ENCODE data around the gene CLDN15.
"Not testable (repeated sequence)": the region's sequence is repeated elsewhere in the genome, so short reads cannot be mapped to it uniquely, and the experiment has no call there.

CLDN15 gene

DNA sequence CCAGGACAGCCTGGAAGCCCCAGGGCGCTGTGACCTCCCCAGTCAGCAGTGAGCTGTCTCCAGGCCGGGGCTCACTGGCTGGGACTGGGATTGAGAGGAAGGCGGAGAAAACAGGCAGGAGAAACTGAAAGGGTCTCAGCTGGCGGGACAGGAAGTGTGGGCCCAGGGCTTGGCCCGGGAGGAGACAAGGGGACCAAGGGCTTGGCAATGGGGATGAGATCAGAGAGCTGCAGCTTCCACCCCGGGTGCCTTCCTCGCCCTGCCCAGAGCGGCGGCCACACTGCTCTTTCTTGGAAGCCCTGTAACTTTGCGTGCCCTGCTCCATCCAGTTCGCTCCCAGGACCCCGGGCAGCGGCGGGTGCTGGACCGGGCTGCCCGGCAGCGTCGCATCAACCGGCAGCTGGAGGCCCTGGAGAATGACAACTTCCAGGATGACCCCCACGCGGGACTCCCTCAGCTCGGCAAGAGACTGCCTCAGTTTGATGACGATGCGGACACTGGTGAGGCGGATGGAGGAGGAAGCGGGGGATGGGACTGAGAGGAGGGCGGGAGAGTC is 15.2 kb downstream of the CLDN15 start:
- no peak for DNase-seq (ENCODE audit: low spot score)

DNA sequence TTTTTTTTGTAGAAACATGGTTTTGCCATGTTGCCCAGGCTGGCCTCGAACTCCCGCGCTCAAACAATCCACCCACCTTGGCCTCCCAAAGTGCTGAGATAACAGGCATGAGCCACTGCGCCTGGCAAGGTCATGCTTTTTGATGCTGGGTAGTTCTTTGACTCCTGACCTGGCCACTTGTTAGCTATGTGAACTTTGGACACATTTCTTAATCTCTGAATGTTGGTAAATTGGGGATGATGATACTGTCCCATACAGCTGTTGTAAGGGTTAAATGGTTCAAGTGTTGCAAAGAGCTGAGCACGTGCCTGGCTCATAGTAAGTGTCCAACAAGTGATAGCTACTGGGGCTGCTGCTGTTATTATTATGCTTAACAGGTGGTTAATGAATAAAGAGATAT is 17.3 kb downstream of the CLDN15 start:
- DNase-seq (ENCODE audit: low spot score): no peak

DNA sequence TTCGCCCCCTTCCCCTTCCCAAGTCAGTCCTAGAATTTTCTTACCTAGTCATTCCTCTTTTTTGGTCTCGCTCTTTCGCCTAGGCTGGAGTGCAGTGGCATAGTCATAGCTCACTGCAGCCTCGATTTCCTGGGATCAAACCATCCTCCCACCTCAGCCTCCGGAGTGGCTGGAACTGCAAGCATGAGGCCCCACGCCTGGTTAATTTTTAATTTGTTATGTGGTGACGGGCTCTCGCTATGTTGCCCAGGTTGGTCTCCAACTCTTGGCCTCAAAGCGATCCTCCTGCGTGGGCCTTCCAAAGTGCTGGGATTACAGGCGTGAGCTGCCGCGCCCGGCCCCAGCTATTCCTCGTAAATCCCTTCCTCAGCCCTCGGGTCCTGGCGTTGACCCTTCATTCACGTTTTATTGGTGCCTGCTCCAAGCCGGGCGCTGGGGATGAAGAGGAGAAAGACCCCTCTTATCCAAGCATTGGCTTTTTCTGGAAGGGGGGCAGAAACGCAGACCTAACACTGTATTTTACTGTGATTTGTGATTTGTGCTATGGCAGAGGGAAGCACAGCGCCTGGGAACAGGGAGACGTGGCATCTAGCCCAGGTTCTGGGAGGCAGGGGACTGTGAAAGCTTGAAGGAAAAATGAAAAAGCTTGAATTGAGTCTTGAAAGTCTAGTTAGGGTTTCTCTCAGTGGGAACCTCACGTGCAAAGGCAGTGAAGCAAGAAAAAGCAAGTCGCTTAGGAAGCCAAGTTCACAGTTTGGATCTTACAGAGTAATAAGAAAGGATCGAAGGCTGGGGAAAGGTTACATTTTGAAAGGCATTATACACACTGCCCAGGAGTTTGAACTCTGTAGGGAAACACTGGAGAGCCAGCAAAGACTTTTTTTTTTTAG is 19.1 kb downstream of the CLDN15 start:
- DNase-seq (ENCODE audit: low spot score): no peak

DNA sequence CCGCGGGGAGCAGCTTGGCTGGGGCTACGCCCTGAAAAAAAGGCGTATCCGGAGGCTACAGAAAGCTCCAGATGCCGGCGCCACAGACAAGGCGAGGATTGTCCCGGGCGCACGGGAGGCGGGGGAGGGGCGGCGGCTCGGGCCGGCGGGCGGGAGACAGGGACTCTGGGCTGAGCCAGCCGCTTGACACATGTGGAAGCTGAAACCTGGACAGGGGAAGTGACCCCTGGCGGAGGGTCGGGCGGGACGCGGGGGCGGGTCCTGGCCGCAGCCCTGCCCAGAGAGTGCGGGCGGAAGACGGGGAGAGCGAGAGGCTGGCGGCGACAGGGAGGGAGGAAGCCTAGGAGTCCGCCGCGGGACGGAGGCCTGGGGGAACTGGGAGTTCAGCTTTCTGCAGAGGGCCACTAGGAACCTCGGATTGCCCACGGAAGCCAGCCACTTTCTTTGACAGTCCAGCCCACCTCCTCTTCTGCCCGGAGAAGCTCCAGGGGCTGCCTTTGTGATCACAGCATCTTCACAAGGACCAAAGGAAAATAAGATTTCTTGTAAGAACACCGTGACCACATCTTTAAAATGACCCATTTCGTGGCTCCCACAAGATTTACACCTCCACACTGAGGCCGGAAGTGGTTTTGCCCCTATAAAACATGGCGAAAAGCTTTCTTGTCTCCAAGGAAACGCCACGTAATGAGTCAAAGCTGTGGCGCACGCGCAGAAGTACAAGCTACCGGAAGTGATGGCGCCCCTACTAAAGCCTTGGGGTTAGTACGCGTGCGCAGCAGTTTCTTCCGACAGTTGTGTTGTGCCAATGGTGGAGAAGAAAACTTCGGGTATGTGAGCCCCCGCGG is 20.0 kb downstream of the CLDN15 start, which contains the start of the genes PLOD3 and ZNHIT1:
Gene PLOD3 (minus strand): TSS at position 194 of the 848 bp plus-strand sequence. CDS start 307 bp downstream, outside the sequence.
Gene ZNHIT1 (plus strand): TSS at position 778 of the 848 bp plus-strand sequence. CDS start 31 bp downstream, at position 809.
- DNase-seq (ENCODE audit: low spot score): peak; percentile 100

DNA sequence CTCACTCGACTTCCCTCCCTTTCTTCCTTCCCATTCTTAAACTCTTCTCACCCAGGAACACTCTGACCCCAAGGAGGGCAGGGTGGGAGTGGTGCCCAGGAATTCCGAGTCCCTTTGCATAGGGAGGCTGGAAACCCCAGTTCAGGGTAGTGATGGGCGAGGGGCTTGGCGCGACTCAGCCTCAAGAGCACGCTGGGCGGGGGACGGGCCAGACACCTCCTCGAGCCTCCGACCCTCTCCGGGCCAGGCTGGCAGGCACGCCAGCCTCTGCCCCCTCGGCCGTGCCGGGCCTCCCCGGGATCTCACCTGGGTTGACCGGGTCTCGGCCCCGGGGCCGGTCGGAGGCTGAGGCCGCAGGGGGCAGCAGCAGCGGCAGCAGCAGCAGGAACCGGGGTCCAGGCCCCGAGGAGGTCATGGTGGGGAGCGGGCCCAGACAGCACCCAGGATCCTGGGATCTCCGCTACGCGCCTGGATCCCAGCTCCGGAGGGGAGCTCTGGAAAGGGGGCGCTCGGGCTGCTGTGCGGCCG is 20.7 kb downstream of the CLDN15 start:
- no peak for DNase-seq (ENCODE audit: low spot score)

DNA sequence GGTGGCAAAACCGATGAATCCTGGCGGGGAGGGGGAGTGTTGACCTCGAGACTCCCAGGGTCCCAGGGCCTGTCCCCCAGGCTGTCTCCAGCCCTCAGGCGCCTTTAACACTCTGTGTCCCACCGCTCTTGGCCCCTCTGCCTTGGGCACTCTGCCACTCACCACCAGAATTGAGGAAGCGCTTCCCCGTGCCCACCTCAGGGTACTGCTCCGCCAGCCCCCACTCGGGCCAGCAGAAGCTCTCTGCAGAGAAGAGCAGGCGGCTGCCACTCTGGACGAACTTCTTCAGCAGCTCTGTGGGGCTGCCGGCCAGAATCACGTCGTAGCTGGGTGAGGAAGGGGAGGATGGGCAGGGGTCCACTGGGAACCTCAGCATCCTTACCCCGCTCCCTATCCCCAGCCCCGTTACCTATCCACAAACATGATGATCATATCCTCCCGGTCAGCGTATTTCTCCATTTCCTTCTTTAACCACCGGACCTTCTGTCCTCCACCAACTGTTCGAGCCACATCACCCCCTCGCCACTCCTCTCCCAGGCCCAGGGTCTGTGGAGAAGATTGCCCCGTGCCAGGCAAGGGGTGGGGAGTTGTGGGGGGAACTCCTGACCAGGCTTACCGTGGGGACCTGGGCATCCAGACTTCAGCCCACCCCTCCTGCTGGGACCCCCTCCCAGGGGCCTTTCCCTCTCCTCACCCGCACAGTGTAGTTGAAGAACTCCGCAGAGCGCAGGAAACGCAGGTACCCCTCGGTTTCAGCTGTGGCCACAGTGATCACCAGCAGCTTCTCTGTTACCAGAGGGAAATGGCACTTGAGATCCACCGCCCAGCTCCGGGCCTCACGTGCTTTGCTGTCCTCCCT is 21.4 kb downstream of the CLDN15 start:
- DNase-seq (ENCODE audit: low spot score): peak; percentile 56

DNA sequence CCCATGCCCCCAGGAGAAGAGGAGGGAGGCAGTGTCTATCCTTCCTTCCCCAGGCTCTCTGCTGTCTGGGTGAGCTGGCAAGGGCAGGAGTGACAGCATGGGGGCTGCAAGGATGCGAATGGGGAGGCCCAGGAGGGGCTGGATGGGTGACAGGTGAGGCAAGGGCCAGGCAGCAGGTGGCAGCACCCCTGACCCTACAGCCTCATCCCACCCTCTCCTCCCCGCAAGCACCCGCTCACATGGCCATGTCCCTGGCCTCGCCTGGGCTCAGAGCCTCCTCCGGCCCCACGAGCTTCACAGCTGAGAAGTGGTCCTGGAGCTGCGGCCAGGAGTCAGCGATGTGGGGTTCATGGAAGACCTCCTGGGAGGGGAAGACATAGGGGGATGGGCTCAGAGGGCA is 25.6 kb downstream of the CLDN15 start:
- DNase-seq (ENCODE audit: low spot score): no peak

DNA sequence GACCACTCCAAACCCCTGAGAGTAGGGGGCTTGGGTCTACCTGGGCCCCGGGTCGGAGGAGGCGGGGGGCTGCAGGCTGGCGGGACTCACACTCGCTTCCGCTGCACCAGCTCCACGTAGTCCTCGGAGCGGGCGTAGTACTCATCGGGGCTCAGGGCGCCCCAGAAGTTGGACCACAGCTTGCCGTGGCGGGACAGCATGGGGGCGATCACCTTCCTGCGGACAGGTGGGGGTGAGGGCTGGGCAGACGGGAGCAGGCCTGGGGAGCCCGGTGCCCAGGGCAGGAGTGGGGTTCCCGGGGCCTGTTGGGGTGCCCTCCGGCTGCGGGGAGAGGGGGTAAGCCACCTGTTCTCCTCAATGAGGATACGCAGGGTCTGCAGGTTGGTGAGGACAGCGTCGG is 26.1 kb downstream of the CLDN15 start:
- DNase-seq (ENCODE audit: low spot score): no peak

DNA sequence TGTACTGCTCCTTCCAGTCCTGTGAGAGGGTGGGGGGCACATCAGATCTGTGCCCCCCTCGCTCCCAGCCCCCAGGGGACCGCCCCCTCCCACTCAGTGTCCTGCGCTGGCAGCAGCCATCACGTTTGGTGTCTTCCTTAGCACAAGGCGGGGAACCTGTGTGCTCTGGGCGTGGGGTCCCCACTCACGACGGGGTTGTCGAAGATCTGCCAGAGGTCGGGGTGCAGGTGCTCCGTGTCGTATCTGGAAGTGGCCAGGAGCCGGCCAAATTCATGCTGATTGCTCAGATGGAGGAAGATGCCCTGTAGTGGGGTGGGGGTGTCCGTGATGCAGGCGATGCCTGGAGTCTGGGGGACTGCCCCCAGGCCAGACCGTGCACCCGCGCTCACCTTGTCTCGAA is 27.5 kb downstream of the CLDN15 start:
- no peak for DNase-seq (ENCODE audit: low spot score)

DNA sequence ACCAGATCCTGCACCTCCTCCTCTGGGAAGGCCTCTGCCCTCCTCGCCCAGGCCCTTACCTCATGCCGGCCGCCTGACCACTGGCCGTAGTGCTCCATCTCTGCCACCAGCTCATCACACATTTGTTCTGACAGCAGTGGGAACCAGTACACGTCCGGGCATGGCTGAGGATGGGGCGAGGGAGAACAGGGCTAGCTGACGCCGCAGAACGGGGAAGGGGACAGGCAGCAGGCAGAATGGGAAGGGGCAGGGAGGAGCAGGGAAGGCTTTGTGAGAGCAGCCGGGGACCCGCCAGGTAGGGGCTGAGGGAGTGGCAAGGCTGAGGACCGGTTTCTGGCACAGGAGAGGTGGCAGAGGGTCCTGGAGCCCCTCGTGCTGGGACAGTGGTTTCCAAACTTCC is 28.8 kb downstream of the CLDN15 start:
- no peak for DNase-seq (ENCODE audit: low spot score)

DNA sequence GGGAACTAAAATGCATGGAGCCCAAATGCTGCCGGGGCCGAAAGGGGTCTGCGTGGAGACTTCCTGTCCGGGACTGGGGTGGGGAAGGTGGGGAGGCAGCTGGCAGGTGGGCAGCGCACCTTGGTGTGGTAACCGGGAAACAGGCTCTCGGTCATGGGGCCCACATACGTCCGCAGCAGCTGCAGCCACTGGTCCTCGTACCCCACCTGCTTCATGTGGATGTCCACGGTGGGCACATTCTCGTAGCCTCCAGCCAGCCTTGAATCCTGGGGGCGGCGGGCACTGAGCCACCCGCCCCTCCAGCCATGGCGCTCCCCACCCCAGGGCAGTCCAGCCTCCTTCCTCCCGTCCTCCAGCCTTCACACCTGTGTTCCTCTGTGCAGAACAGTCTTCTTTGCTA is 30.1 kb downstream of the CLDN15 start:
- DNase-seq (ENCODE audit: low spot score): no peak

DNA sequence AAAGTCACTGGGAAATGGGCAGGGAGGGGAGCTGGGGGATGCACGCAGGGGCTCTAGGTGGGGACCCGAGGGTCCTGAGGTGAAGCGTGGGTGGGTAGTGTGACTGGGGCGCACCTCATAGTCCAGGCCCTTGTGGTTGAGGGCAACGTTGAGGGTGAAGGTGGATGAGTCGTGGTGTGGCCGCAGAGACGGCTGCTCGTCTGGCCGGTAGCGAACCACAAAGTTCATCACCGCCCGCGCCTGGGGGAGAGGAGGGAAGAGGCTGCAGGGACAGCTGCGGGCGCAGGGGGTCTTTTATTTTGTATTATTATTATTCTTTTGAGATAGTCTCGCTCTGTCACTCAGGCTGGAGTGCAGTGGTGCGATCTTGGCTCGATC is 30.9 kb downstream of the CLDN15 start:
- DNase-seq (ENCODE audit: low spot score): no peak

DNA sequence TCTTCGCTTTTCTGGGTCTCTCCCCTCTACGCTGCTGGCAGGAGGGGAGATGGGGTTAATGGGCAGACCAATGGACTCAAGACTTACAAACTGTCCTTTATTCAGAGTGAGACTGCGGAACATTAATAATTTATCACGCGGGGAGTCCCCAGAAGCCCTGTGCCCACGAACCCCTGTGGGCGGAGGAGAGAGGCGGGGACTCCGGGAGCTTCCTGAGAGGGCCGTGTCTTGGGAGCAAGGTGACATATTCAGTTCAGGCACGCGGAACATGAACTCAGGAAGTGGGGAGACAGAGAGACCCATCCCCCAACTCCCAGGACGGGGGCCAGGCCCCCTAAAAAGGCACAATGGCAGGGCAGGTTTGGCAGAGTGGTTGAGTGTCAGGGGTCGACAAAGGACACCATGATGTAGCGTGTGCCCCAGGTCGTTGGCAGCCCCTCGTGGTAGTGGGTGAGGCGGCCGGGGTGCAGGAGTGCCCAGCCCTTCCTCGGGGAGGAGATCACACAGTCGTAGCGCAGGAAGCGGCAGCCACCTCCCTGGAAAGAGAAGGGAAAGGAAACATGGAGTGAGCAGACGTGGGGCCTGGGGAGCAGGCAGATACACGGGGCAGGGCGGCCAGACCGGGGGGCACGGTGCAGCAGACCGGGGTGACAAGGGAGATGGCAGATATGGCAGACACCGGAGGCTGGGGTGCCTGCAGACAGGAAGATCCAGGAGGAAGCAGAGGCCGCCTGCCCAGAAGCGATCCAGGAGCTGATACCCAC is 31.5 kb downstream of the CLDN15 start:
- DNase-seq (ENCODE audit: low spot score): no peak

DNA sequence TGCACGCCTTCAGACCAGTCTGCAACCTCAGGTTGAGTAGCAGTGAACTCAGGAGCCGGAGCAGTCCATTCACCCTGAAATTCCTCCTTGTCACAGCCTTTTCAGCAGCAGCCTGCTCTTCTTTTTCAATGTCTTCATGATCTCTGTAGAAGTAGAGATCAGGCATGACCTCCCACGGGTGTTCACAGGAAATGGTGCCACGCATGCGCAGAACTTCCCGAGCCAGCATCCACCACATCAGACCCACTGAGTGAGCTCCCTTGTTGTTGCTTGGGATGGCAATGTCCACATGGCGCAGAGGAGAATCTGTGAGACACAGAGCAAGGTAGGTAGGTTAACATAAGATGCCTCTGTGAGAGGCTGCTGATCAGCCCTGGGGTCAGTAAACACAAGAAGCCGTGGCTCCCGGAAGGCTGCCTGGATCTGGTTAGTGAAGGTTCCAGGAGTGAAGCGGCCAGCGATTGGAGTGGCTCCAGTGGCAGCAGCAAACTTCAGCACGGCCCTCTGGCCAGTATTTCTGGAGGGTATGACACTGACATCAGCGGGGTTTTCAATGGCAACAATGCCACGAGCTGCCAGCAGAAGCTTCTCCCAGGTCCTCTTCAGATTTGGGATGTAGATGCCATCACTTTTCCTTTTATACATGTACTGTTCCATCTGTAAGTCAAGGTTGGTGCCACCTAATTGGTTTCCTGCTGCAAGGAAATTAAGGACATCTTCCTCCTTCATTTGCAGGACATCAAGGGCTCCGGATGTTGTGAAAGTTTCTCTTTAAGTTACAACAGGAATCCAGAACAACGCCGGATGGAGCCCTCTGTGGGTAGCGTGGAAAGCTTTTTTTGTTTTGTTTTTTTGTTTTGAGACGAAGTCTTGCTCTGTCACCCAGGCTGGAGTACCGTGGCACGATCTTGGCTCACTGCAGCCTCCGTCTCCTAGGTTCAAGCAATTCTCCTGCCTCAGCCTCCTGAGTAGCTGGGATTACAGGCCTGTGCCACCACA is 33.6 kb downstream of the CLDN15 start:
- not testable (repeated sequence) for DNase-seq (ENCODE audit: low spot score)

DNA sequence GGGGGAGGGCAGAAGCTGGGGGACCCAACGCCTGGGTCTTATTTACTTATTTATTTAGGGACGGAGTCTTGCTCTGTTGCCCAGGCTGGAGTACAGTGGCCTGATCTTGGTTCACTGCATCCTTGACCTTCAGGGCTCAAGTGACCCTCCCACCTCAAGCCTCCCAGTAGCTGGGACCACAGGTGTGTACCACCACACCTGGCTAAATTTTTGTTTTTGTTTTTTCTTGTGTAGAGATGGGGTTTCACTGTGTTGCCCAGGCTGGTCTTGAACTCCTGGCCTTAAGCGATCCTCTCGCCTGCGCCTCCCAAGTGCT is 35.0 kb downstream of the CLDN15 start:
- DNase-seq (ENCODE audit: low spot score): no peak

DNA sequence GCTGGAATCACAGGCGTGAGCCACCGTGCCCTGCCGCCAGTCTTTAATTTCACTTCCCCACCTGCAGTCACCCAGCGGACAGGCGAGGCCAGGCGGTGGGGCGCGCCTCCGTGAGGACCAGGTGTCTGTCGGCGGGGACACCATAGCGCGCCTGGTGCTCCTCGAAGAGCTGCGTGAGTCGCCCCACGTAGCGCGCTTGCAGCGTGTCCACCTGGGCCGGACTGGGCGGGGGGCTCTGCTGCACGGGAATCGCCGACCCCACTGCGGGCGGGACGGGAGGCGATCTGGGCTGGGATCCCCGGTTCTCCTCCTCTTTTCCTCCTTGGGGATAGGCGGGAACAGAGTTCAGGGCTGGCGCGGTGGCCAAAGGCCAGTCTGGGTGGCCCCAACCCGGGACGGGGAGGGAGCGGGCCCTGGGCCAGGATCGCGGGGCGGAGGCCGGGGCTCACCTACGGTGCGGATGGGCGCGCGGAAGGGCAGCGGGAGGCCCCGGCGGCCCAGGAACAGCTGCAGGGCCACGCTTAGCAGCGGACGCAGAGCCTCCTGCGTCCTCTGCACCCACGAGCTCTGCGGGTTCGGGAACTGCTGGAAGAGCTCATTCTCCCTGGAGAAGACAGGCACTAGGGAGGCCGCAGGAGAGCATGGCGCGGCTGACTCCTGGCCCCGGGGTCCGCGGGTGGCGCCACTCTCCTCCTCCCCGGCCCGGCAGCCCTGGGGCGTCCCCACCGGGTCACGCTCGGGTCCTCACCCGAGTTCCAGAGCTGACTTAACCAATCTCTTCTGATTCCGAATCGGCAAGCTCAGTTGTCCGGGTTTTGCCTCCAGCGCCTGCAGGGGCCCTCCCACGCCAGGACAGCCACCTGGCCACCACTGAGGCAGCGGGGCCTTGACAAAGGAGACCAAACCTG is 35.7 kb downstream of the CLDN15 start:
- DNase-seq (ENCODE audit: low spot score): no peak

DNA sequence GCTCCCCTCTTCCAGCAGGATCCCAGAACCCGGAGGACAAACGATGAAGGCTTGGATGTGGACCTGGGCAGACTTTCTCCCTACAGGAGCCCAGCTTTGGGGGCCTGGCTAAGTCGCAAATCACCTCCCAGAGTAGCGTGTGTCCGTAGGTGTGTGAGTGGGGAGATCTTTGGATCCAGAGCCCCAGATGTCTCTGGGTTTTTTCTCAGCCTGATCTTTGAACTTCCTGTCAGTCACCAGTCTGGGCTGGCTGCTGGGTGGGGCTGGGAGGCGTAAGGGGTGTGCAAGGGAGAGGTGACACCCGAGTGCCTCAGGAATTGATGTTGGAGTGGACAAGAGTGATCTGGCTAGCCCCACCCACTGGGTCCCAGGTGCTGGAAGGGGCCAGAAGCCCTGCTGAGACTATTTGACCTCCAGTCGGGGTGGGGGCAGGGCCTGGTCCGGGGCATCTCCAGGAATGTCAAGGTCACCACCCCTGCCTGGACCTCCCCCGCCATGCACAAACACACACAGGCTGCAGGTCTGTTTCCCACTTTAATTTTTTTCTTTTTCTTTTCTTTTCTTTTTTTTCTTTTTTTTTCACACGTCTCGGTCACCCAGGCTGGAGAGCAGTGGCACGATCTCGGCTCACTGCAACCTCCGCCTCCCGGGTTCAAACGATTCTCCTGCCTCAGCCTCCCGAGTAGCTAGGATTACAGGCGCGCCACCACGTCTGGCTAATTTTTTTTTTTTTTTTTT is 36.6 kb downstream of the CLDN15 start, which contains the start of gene MOGAT3:
Gene MOGAT3 (minus strand): TSS at position 175 of the 738 bp plus-strand sequence. CDS start 182 bp downstream, outside the sequence.
- peak; percentile 87 for DNase-seq (ENCODE audit: low spot score)

DNA sequence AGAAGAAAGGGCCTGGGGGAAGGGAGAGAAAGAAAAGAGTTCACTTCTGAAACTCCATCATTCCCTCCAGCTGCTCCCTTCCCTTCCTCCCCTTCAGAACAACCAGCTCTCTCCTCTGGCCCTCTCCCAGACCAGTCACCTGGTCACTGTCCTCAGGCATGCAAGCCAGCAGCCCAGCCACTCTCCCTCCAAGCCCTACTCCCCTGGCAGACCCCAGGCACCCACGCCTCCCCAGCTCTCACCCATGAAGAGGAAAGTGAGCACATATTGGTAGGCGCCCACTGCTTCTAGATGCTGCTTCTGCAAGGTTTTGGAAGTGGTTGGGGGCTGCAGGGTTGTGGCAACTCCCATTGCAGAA is 37.1 kb downstream of the CLDN15 start:
- no peak for DNase-seq (ENCODE audit: low spot score)

All from SW480 (cell line).